GM21723 (cell line): Measurements from ENCODE around the gene ZNF582.
"Not testable (repeated sequence)": the region's sequence is repeated elsewhere in the genome, so short reads cannot be mapped to it uniquely, and the experiment has no call there.

Source experiments
- ATAC-seq: cut with Tn5 transposase; IDR thresholded peaks from one replicate; pipeline ENCODE4 v1.9.1; 2021; ENCODE audit warnings: mild to moderate bottlenecking, moderate library complexity; ENCODE audit not compliant: unreplicated experiment

Gene ZNF582

GRCh38 chr19:56355517-56355916 lies 37.8 kb downstream of the ZNF582 start:
- ATAC-seq = no peak

GRCh38 chr19:56351208-56351607 lies 42.1 kb downstream of the ZNF582 start:
- ATAC-seq = no peak

- no peak for ATAC-seq
Observed at GRCh38 chr19:56350416-56351045, 42.8 kb downstream of the ZNF582 start.

- no peak for ATAC-seq
Observed at GRCh38 chr19:56348289-56348877, 45.0 kb downstream of the ZNF582 start.

GRCh38 chr19:56347163-56347778 lies 46.1 kb downstream of the ZNF582 start:
- ATAC-seq = no peak

- no peak for ATAC-seq
Observed at GRCh38 chr19:56341948-56342347, 51.4 kb downstream of the ZNF582 start.

- not testable (repeated sequence) for ATAC-seq
Observed at GRCh38 chr19:56339031-56339430, 54.3 kb downstream of the ZNF582 start.

GRCh38 chr19:56337077-56337476 lies 56.3 kb downstream of the ZNF582 start:
- ATAC-seq = not testable (repeated sequence)

- ATAC-seq = not testable (repeated sequence)
Observed at GRCh38 chr19:56335371-56335770, 58.0 kb downstream of the ZNF582 start.

- ATAC-seq = no peak
Observed at GRCh38 chr19:56333506-56333905, 59.8 kb downstream of the ZNF582 start.
